HEK293T (cell line): ENCODE data around the gene MUC12.

ENCODE experiments used
- CTCF ChIA-PET: fragments of 350-600 bp; formaldehyde crosslinking; extraction: SDS; loops from one replicate; lab custom pipeline; 2021; ENCODE audit warnings: antibody characterized with exemption, inconsistent platforms; lab: Yijun Ruan, JAX
- POLR2A ChIA-PET: fragments of 350-600 bp; formaldehyde crosslinking; extraction: SDS; loops from one replicate; lab custom pipeline; 2020; ENCODE audit warnings: antibody characterized with exemption, inconsistent platforms; lab: Yijun Ruan, JAX
- DNase-seq: peaks from one replicate; pipeline ENCODE4 v3.0.0; 2012; ENCODE audit warnings: mixed read lengths; ENCODE audit errors: extremely low spot score
- ARNT ChIP-seq: fragments of 450-650 bp; IDR thresholded peaks from 2 replicates; pipeline ENCODE4 v1.6.1; 2017; ENCODE audit warnings: mild to moderate bottlenecking
- BHLHE40 ChIP-seq: fragments of 450-650 bp; IDR thresholded peaks from 2 replicates; pipeline ENCODE4 v1.6.1; 2016; ENCODE audit warnings: mild to moderate bottlenecking, moderate library complexity, borderline replicate concordance
- CTBP1 ChIP-seq: fragments of 450-650 bp; IDR thresholded peaks from 2 replicates; pipeline ENCODE4 v1.6.1; 2016; ENCODE audit warnings: borderline replicate concordance
- ELF4 ChIP-seq: fragments of 450-650 bp; IDR thresholded peaks from 2 replicates; pipeline ENCODE4 v1.6.1; 2017; ENCODE audit warnings: antibody characterized with exemption
- FOXA1 ChIP-seq: fragments of 450-650 bp; IDR thresholded peaks from 2 replicates; pipeline ENCODE4 v1.6.1; 2016; ENCODE audit warnings: mild to moderate bottlenecking
- FOXK2 ChIP-seq: fragments of 450-650 bp; IDR thresholded peaks from 2 replicates; pipeline ENCODE4 v1.6.1; 2016; ENCODE audit warnings: mild to moderate bottlenecking
- FOXM1 ChIP-seq: fragments of 450-650 bp; IDR thresholded peaks from 2 replicates; pipeline ENCODE4 v1.6.1; 2017; ENCODE audit warnings: mild to moderate bottlenecking, borderline replicate concordance
- HDGF ChIP-seq: fragments of 450-650 bp; IDR thresholded peaks from 2 replicates; pipeline ENCODE4 v1.6.1; 2017; ENCODE audit warnings: antibody characterized with exemption, borderline replicate concordance
- L3MBTL2 ChIP-seq: fragments of 450-650 bp; conservative IDR thresholded peaks from 2 replicates; pipeline ENCODE4 v1.6.1; 2016; ENCODE audit warnings: mild to moderate bottlenecking
- LEF1 ChIP-seq: fragments of 450-650 bp; IDR thresholded peaks from 2 replicates; pipeline ENCODE4 v1.6.1; 2017; ENCODE audit warnings: mild to moderate bottlenecking, borderline replicate concordance
- NFRKB ChIP-seq: fragments of 450-650 bp; IDR thresholded peaks from 2 replicates; pipeline ENCODE4 v1.6.1; 2016; ENCODE audit warnings: mild to moderate bottlenecking, moderate library complexity
- PKNOX1 ChIP-seq: fragments of 450-650 bp; IDR thresholded peaks from 2 replicates; pipeline ENCODE4 v1.6.1; 2016
- SP1 ChIP-seq: fragments of 450-650 bp; IDR thresholded peaks from 2 replicates; pipeline ENCODE4 v1.6.1; 2017
- SUZ12 ChIP-seq: fragments of 450-650 bp; IDR thresholded peaks from 2 replicates; pipeline ENCODE4 v1.6.1; 2016; ENCODE audit warnings: mild to moderate bottlenecking
- TARDBP ChIP-seq: fragments of 450-650 bp; IDR thresholded peaks from 2 replicates; pipeline ENCODE4 v1.6.1; 2016
- ZNF384 ChIP-seq: fragments of 450-650 bp; IDR thresholded peaks from 2 replicates; pipeline ENCODE4 v1.6.1; 2016

MUC12 gene

GRCh38 chr7:100942045-100942774 is 27.2 kb upstream of the MUC12 start:
- ChIA-PET POLR2A (no interaction called here), CTCF (interaction anchor here (0.6 kb wide), 1 partner anchor 328 kb away, joined by 3 read pairs; no protein-coding TSS in a partner anchor)
- no peak for DNase-seq
- no peak for TF ChIP-seq TARDBP
- no peak for TF ChIP-seq SP1
- TF ChIP-seq NFRKB, result no peak
- TF ChIP-seq HDGF, result no peak
- TF ChIP-seq FOXM1, result no peak
- no peak for TF ChIP-seq CTBP1
- TF ChIP-seq PKNOX1, result peak; percentile 62

- TF ChIP-seq SUZ12 (no peak), HDGF (no peak), FOXK2 (no peak), PKNOX1 (no peak), CTBP1 (no peak), BHLHE40 (no peak), ELF4 (no peak), SP1 (no peak), TARDBP (no peak), FOXA1 (no peak), ZNF384 (no peak), ARNT (no peak), L3MBTL2 (no peak), FOXM1 (no peak), LEF1 (no peak), NFRKB (no peak)
- POLR2A ChIA-PET, result no interaction called here
- no peak for DNase-seq
- CTCF ChIA-PET, result no interaction called here
Measured at GRCh38 chr7:100943693-100944092, 25.7 kb upstream of the MUC12 start.

- ChIA-PET POLR2A (no interaction called here), CTCF (no interaction called here)
- no peak for TF ChIP-seq SUZ12
- TF ChIP-seq HDGF, result no peak
- TF ChIP-seq CTBP1, result no peak
- TF ChIP-seq NFRKB, result no peak
- TF ChIP-seq FOXM1, result no peak
- TF ChIP-seq FOXA1, result no peak
- no peak for TF ChIP-seq TARDBP
- TF ChIP-seq LEF1, result no peak
- TF ChIP-seq FOXK2, result no peak
- no peak for TF ChIP-seq ELF4
- no peak for TF ChIP-seq L3MBTL2
- no peak for TF ChIP-seq ZNF384
- DNase-seq, result no peak
Measured at GRCh38 chr7:100944138-100944537, 25.2 kb upstream of the MUC12 start.

- CTCF ChIA-PET, result interaction anchor here (0.6 kb wide), 1 partner anchor 20 kb away, joined by 4 read pairs; no protein-coding TSS in a partner anchor
- TF ChIP-seq FOXM1, result no peak
- no peak for TF ChIP-seq FOXK2
- TF ChIP-seq ZNF384, result no peak
- no peak for TF ChIP-seq FOXA1
- no peak for DNase-seq
- POLR2A ChIA-PET, result no interaction called here
Measured at GRCh38 chr7:100946111-100946510, 23.3 kb upstream of the MUC12 start.

- ChIA-PET CTCF (interaction anchor here (0.6 kb wide), 2 partner anchors 46 to 336 kb away, joined by 3 read pairs; no protein-coding TSS in a partner anchor), POLR2A (no interaction called here)
- TF ChIP-seq SP1 (no peak), SUZ12 (no peak), FOXA1 (no peak), ELF4 (no peak)
- no peak for DNase-seq
Measured at GRCh38 chr7:100946766-100947365, 22.5 kb upstream of the MUC12 start.

- no peak for TF ChIP-seq FOXM1
- POLR2A ChIA-PET, result no interaction called here
- no peak for DNase-seq
- CTCF ChIA-PET, result interaction anchor here (0.6 kb wide), 1 partner anchor 335 kb away, joined by 3 read pairs; no protein-coding TSS in a partner anchor
Measured at GRCh38 chr7:100947792-100948191, 21.6 kb upstream of the MUC12 start.
